H1 (cell line): ENCODE measurements around the gene CGB5. TPM values are rescaled to one million over a fixed set of nuclear protein-coding genes. Genes with fewer than 3 reads are reported as not detected.

ENCODE experiments used
- CHD7 ChIP-seq: fragments of 300-600 bp; sonication (generic); IDR thresholded peaks from 2 replicates; pipeline ENCODE4 v1.7.1; 2012; ENCODE audit warnings: low read length, moderate library complexity, mild to moderate bottlenecking, inconsistent platforms; ENCODE audit not compliant: insufficient replicate concordance
- CTBP2 ChIP-seq: IDR thresholded peaks from 2 replicates; pipeline ENCODE4 v1.7.0; 2011; ENCODE audit warnings: borderline replicate concordance, mild to moderate bottlenecking, moderate library complexity, mixed read lengths, low read length; ENCODE audit not compliant: insufficient read depth, insufficient read length
- EP300 ChIP-seq, 2 experiments: IDR thresholded peaks; 1 replicate in 1 of 2; 2 replicates in 1 of 2; pipeline ENCODE4 v1.6.1; 2011 to 2012; ENCODE audit warnings: low read depth in 2 of 2, low read length in 2 of 2, mild to moderate bottlenecking in 2 of 2, borderline replicate concordance in 1 of 2, inconsistent platforms in 1 of 2, moderate library complexity in 1 of 2
- EZH2 ChIP-seq: fragments of 200-600 bp; sonication (generic); IDR thresholded peaks from 2 replicates; pipeline ENCODE4 v1.7.1; 2012; ENCODE audit warnings: low read depth, mild to moderate bottlenecking, moderate library complexity, low read length, inconsistent platforms; ENCODE audit not compliant: severe bottlenecking
- FOSL1 ChIP-seq: IDR thresholded peaks from 2 replicates; pipeline ENCODE4 v1.6.1; 2011; ENCODE audit warnings: mild to moderate bottlenecking, low read depth, low read length, moderate library complexity; ENCODE audit not compliant: insufficient read depth
- KDM1A ChIP-seq: fragments of 200-600, 300-600 bp; sonication (generic); IDR thresholded peaks from 2 replicates; pipeline ENCODE4 v1.7.1; 2016; ENCODE audit warnings: mild to moderate bottlenecking, low read length, borderline replicate concordance
- RBBP5 ChIP-seq: IDR thresholded peaks from 2 replicates; pipeline ENCODE4 v1.7.1; 2012; ENCODE audit warnings: low read depth, mild to moderate bottlenecking, inconsistent platforms, low read length, moderate library complexity, borderline replicate concordance
- SRF ChIP-seq: IDR thresholded peaks from 2 replicates; pipeline ENCODE4 v1.6.1; 2011; ENCODE audit warnings: mild to moderate bottlenecking, low read depth, low read length, moderate library complexity
- TEAD4 ChIP-seq: IDR thresholded peaks from 2 replicates; pipeline ENCODE4 v1.6.1; 2012; ENCODE audit warnings: low read depth, low read length, inconsistent platforms, mixed read lengths
- ZNF274 ChIP-seq: IDR thresholded peaks from 2 replicates; pipeline ENCODE4 v1.7.0; 2012; ENCODE audit warnings: low read length, borderline replicate concordance; ENCODE audit errors: extremely low read depth
- polyA plus RNA-seq, 7 experiments: library from polyadenylated mRNA; depleted of rRNA in 3 of 7; stranded (reverse) in 5 of 7; unstranded in 2 of 7; fragments of >200 nt in 5 of 7; fragments of 200-250 nt in 2 of 7; gene quantifications; 1 replicate in 5 of 7; 2 replicates in 1 of 7; 4 replicates in 1 of 7; pipeline versions ENCODE4 v1.2.1 to v1.2.3, GENCODE V29; 2011 to 2013; ENCODE audit warnings: missing spikeins in 2 of 7, mixed read lengths in 2 of 7
- total RNA-seq: library from RNA; stranded (reverse); fragmentation: NEBNext Ultra II Directional; extraction: Animal tissue kit (Norgen Biotek cat#: 25700); gene quantifications from 2 replicates; pipeline ENCODE4 v1.2.1, GENCODE V29; 2021

Gene CGB5
- total and polyA plus RNA-seq, 2 of the 8 experiments (the other 6 are each of a cell fraction or from before 2014, with no cell fraction given) = 0.63 to 0.68 TPM

- TF ChIP-seq CHD7 (no peak), SRF (no peak), ZNF274 (no peak), CTBP2 (no peak), FOSL1 (no peak), RBBP5 (no peak), EP300 (IDR thresholded peaks at IDR 0.05; ENCODE audit: borderline replicate concordance in 1 of 2, low read depth in 2 of 2, low read length in 2 of 2) (no peak), TEAD4 (0 out of 2 replicates have a peak, but pooled peaks have one; percentile 16), KDM1A (peak; percentile 9; the same call in 1 of the 2 replicates), EZH2 (no peak)
These were observed 24.3 kb upstream of the CGB5 start (continued) for GRCh38 chr19:49019242-49019932.
